Astrocyte (in vitro differentiated cells and primary cell): ENCODE results near the gene OSBPL6.

ENCODE experiments used
- EZH2 ChIP-seq: IDR thresholded peaks from 2 replicates; pipeline ENCODE4 v1.6.1; 2012; ENCODE audit warnings: mild to moderate bottlenecking, low read length, inconsistent platforms; ENCODE audit not compliant: insufficient read depth
- TF ChIP-seq, protein P1 (sequence below): IDR thresholded peaks from 2 replicates; pipeline ENCODE4 v1.5.1; 2011; ENCODE audit warnings: low read depth, mild to moderate bottlenecking, inconsistent platforms, low read length, moderate library complexity; ENCODE audit not compliant: insufficient read depth

DNA sequence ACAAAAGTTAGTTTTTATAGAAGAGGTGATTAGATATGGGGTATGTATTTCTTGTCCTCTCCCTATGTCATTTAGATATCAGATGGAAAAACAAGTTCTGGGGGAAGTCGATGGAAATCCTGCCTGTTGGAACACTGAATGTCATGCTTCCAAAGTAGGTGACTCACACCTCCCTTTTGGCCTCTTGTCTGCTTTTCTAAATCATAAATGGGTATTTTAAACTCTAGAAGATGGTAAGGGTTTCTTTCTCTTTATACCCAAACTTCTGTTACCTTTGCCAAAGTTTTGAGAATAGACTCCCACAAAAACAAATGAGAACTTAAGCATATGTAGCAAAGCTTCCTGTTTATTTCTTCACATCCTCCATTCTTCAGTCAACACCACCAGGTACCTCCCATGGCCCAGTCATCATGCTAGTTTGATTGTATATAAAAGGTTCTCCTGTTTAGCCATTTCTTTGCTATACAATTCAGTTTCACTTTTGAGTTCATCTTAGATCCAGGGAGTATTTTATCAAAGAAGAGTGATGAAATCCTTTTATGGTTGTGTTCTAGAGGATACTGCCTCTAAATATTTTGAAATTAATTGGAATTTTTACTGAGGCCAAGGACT is 192.8 kb downstream of the OSBPL6 start:
- TF ChIP-seq, protein P1, sequence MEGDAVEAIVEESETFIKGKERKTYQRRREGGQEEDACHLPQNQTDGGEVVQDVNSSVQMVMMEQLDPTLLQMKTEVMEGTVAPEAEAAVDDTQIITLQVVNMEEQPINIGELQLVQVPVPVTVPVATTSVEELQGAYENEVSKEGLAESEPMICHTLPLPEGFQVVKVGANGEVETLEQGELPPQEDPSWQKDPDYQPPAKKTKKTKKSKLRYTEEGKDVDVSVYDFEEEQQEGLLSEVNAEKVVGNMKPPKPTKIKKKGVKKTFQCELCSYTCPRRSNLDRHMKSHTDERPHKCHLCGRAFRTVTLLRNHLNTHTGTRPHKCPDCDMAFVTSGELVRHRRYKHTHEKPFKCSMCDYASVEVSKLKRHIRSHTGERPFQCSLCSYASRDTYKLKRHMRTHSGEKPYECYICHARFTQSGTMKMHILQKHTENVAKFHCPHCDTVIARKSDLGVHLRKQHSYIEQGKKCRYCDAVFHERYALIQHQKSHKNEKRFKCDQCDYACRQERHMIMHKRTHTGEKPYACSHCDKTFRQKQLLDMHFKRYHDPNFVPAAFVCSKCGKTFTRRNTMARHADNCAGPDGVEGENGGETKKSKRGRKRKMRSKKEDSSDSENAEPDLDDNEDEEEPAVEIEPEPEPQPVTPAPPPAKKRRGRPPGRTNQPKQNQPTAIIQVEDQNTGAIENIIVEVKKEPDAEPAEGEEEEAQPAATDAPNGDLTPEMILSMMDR, result no peak
- TF ChIP-seq EZH2, result no peak
